Suppressor macrophage (primary cell): Measurements from ENCODE around the gene USP12.

Experiments
- DNase-seq, 4 experiments: peaks; one replicate each; pipeline ENCODE4 v3.0.0-alpha.2; 2020 to 2022

Gene USP12

GRCh38 chr13:27183561-27184147 lies 12.0 kb upstream of the USP12 start:
- peak in 1 of 4 experiments; percentile 48 for DNase-seq

- peak; percentile 67 to 85 (median 76) for DNase-seq
Measured at GRCh38 chr13:27182844-27183497, 11.4 kb upstream of the USP12 start.

GRCh38 chr13:27182054-27182453 lies 10.4 kb upstream of the USP12 start:
- no peak for DNase-seq

DNA sequence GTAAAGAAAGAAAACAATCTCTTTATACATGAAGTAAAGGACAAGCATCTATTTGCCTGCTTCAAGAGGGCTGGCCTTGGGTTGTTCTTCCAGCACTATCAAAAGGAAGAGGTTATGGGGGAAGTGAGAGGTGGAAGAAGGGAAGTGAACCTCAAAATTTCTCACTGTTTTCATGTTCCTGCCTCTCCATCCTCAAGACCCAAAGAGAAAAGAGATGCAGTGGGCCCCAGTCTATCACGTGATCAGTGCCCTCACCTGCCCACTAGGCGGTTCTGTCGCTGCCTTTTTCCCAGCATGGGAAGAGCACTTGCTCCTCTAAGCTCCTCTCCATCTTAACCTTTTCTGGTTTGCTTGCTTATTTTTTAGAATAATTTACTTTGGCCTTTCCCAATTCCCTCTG lies 6.2 kb upstream of the USP12 start:
- peak in 1 of 4 experiments; percentile 44 for DNase-seq

DNA sequence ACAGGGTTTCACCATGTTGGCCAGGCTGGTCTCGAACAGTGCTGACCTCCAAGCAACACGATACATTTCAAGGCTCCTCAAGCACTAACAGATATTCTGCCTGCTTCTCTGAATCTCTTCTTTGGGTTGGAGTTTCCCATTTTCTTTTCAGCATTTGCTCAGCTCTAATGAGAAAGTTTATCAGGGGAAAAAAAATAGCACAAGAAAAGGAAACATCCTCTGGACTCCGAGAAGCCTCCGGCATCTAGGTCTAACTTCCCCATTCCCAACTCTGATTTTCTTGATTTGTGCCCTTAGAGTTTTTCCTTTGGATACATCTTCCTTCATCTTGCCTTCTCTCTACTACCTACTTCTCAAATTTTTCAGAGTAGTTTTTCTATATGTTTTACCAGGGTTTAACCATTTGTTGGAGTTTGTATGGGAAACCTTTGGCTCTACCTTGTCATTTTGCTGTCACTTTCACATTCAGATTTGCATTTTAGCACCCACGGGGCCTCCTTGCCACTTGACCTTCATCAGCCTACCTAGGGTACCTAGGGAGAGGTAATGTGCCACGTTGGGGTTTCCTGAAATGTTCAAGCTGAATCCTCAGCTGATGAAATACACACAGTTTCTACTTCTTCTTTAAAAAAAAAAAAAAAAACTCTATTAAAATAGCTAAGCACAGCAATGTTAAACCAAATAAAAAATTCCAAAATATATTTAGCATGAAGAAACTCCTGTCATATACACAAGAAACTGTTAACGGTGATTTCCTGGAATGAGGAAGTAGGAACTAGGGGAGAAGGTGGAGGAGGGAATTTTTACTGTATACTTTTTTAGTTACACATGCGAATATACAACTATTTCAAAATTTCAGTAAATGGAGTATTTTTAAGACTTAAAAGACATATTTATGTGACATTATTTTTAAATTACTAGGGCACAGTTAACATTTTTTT lies 5.1 kb upstream of the USP12 start:
- DNase-seq, result peak; percentile 13 to 66 (median 55)

DNA sequence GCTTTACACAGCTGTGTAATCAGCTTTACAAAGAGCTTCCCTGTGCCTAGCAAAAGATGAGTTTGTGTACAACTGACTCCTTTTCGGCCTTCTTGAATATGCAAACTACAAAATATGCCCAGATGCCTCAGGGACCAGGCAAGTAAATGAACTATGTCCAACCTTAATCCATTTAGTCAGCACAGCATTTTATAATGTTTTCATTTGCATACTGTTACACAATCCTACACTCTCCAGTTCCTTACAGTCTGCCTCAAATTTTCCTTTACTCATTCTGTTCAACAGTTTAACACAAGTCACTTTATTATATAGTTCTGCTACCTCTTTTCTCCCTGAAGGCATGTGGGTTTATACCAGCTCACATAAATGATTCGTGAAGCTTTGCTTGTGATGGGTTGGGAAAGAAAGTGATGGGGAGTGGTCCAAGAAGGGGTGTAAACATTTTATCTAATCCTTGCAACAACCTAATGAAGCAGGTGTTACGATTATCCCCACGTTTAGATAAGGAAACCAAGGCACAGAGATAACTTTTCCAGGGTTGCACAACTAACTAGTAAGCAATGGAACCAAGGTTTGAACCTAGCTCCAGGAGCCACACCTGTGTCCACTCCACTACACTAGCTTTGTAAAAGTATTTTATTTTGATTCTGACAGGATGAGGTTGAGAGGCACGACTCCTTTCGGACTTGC lies 3.3 kb upstream of the USP12 start:
- DNase-seq, result peak; percentile 21 to 82 (median 54)

- DNase-seq, result peak; percentile 77 to 90 (median 83)
Measured at GRCh38 chr13:27172495-27172842, 858 bp upstream of the USP12 start.

GRCh38 chr13:27171827-27172494 lies 350 bp upstream of the USP12 start:
- peak; percentile 95 to 98 (median 96) for DNase-seq

DNA sequence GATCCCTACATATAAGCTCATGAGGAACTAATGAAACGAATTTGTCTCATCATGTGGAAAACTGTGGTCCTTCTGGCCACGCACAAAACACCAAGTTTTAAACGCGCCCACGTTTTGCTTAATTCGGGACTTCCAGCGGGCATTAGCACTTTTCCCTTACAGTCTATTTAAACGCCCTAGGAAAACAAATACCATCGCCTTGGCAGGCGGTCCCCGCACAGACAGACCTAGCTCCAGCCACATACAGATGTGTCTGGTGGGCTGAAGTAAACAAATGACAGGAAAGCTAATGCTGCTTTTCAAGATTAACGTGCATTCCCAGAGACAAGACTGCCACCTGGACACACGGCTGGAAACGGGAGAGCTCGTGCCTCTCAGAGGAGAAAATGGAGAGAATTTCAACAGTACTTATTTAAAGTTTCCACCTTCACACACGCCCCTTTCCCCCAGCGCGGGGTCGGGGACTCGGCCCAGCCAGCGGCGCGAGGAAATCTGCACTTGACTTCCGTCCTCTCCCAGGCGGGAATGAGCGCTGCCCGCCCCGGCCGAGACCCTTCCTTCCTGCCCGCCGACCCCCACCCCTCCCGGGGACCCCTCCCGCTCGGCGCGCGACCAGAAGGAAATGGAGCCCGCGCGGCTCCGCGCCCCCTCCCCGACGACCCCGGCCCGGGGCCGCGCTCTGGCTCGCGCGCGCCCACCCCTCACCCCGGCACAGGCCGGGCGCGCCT lies 931 bp downstream of the USP12 start:
- peak; percentile 80 to 93 (median 84) for DNase-seq

DNA sequence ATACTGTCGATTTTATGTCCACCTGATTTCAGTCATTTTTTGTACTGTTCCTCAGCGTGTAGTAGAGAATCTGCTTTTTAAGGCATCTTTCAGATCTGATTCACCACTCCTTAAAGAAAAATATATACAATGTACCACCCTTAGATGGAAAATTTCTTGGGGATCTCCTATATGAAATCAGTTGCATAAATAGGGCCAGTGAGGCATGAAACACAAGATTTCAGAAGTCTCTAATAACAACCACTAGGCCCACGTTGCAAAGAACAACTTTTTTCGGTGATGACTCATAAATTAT lies 1.4 kb downstream of the USP12 start:
- no peak for DNase-seq

DNA sequence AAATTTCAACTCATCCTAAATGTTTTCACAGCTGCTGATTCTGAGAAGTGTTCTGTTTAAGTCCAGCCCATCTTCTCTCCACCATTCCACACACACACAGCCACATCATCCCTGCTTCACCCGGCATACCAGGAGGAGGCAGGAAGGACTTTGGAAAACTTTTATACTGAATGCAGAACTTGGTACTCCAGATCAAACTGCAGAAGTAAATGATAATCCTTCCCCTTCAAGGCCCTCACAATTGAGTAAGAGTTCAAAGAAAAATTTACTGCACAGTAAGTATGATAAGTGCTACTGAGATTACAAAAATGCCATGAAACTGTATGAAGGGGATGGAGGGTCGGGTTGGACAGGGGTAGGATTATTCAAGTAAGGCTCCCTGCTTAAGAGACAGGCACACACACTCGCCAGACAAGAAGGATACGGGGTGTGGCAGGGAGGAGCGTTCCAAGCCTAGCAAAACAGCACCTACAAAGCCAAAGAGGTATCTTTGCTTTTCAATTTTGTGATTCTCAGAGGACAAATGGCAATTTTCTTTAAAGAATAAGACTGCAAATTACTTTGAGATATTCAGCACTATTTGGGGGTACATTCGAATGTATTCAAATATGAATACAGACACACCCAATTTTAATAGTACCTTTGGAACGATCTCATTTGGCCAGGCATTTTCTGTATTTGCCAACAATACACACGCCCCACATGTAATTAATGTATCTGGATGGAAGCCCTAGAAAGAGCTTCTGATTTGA lies 2.5 kb downstream of the USP12 start:
- DNase-seq, result peak in 2 of 4 experiments; percentile 28 to 38

DNA sequence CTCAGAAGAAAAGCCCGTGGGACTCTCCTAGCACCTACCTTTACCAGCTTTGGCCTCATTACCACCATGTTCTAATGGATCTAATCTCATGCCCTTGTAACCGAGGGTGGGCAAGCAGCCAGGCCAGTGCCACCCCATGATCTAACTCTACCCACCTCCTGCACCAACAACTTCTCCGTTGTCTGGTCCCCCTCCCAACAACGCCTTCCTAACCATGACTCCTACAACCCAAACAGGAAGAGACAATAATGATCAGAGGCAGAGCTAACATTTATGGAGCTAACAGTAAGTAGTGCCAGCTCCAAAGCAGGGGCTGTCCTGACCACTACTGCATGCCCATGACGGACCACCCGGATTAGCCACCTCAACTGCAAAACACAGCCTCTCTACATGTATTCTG lies 3.5 kb downstream of the USP12 start:
- DNase-seq, result peak; percentile 39 to 62 (median 52)

DNA sequence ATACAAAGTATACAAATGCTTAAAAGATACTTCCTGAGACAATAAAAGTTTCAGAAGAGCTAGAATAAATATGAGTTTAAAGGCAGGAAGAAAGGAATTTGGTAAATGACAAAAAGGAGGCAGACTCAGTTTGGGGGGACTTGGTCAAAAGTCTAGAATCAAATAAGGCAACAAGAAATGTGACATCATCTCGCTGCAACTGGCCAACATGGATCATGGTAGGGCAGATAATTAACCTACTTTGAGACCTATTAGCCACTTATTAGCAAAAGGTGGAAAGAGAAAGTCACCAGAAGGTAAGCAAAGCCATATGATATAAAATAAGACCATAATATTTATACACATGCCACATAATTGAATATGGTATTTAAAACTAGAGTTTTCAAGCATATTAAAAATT lies 5.3 kb downstream of the USP12 start:
- DNase-seq, result no peak

DNA sequence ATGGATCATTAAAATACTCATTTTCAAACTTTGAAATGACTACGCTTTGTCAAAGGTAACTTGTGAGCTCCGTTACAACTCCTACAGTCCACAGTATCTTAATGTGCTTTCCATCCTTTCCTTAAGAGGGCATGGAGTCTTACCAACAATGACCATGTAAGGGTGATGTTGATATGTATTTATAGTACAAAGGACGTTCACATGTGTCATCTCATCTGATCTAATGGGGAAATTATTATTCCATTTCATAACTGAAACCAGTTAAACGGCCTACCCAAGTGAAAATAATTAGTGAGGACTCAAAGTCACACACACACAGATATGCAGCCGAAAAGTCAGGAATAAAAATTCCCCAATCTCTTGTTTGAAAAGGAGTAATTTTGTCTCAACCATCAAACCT lies 9.6 kb downstream of the USP12 start:
- no peak for DNase-seq

GRCh38 chr13:27161423-27161822 lies 10.2 kb downstream of the USP12 start:
- DNase-seq, result no peak

- DNase-seq, result no peak
Measured at GRCh38 chr13:27160657-27161295, 10.8 kb downstream of the USP12 start.

GRCh38 chr13:27159806-27160563 lies 11.6 kb downstream of the USP12 start:
- DNase-seq, result no peak

GRCh38 chr13:27158335-27158734 lies 13.3 kb downstream of the USP12 start:
- no peak for DNase-seq

DNA sequence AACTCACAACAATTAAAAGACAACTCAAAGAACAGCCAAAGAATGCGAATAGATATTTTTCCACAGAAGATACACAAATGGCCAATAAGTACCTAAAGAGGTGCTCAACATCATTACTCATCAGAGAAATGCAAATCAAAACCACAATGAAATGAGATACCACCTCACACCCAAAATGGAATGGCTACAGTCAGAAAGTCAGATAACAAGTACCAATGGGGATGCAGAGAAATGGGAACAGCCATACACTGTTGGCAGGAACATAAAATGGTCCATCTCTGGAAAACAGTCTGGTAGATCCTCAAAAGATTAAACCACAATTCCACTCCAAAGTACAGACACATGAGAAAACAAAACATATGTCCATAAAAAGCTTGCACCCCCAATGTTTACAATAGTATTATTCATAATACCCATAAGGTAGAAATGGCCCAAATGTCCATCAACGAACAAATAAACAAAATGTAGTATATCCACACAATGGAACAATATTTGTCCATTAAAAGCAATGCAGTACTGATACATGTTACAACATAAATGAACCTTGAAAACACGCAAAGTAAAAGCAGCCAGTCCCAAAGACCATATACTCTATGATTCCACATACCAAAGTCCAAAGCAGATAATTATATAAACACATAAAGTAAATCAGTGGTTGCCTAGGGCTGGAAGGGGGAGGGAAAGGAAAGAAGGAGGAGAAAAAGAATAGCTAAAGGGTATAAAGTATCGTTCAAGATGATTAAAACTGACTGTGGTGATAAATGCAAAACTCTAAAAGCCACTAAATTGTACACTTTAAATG lies 19.6 kb downstream of the USP12 start:
- DNase-seq, result no peak
